Tibial artery (tissue), 4 donors: ENCODE measurements around the gene PRRT4.

Source experiments
- DNase-seq, 2 donors: peaks; one replicate each; pipeline ENCODE4 v3.0.0-alpha.2; 2019
- H3K27ac ChIP-seq, 2 donors: fragments of 200-600 bp; sonication (generic) in 1 of 2; 1 replicate in 1 of 2; 2 replicates in 1 of 2; pipeline ENCODE4 v1.5.1; 2018 to 2019; ENCODE audit warnings: mild to moderate bottlenecking in 1 of 2
- H3K27me3 ChIP-seq, 2 donors: fragments of 200-600 bp; sonication (generic) in 1 of 2; one replicate each; pipeline versions ENCODE4 v1.5.1 to v1.6.0; 2016 to 2019
- H3K36me3 ChIP-seq, 3 donors: fragments of 200-600 bp; sonication (generic) in 2 of 3; one replicate each; pipeline ENCODE4 v1.5.1; 2016 to 2019; ENCODE audit warnings: mild to moderate bottlenecking in 2 of 3
- H3K4me1 ChIP-seq, 4 donors: fragments of 200-600 bp; sonication (generic) in 2 of 4; 1 replicate in 3 of 4; 2 replicates in 1 of 4; pipeline ENCODE4 v1.5.1; 2016 to 2019
- H3K4me3 ChIP-seq, 2 donors: fragments of 200-600 bp; sonication (generic) in 1 of 2; 1 replicate in 1 of 2; 2 replicates in 1 of 2; pipeline ENCODE4 v1.5.1; 2018 to 2019; ENCODE audit warnings: mild to moderate bottlenecking in 2 of 2
- H3K9me3 ChIP-seq, 3 donors: fragments of 200-600 bp; sonication (generic) in 1 of 3; one replicate each; pipeline ENCODE4 v1.5.1; 2016 to 2019
- CTCF ChIP-seq, 2 experiments: fragments of 200-600 bp in 1 of 2; fragments of 450-650 bp in 1 of 2; IDR thresholded peaks; one replicate each; pipeline ENCODE4 v1.5.1; 2017 to 2019; ENCODE audit warnings: antibody characterized with exemption in 2 of 2, mild to moderate bottlenecking in 1 of 2, moderate library complexity in 1 of 2
- intact Hi-C: fragments of 100-400 bp; cut with DNase I; formaldehyde crosslinking; loops from one replicate; pipeline ENCODE4 v1.15.0; 2023; ENCODE audit warnings: low total_unique reads

Gene PRRT4

GRCh38 chr7:128407751-128408708 is 46.5 kb upstream of the PRRT4 start:
- intact Hi-C loops = no loop called here
- H3K4me3 ChIP-seq = peak overlapping the region in 1 of 2 donors; percentile 87
- peak overlapping the region; percentile 93 to 94 for H3K27ac ChIP-seq
- TF ChIP-seq CTCF (IDR thresholded peaks at IDR 0.05) = no peak
- H3K9me3 ChIP-seq = no peaks in the 10 kb centered on the region
- peaks cover 0 to 44% (median 41%) of the 10 kb centered on the region in 4 donors for H3K4me1 ChIP-seq
- H3K27me3 ChIP-seq = no peaks in the 10 kb centered on the region
- H3K36me3 ChIP-seq = peaks cover 0 to 2% (median 1%) of the 10 kb centered on the region in 3 donors
- no peak for DNase-seq

- peaks cover 0 to 44% (median 41%) of the 10 kb centered on the region in 4 donors for H3K4me1 ChIP-seq
- no peak for TF ChIP-seq CTCF (IDR thresholded peaks at IDR 0.05)
- H3K36me3 ChIP-seq = peaks cover 0 to 6% (median 6%) of the 10 kb centered on the region in 3 donors
- no peaks in the 10 kb centered on the region for H3K27me3 ChIP-seq
- peak overlapping the region; percentile 93 to 94 for H3K27ac ChIP-seq
- intact Hi-C loops = no loop called here
- H3K4me3 ChIP-seq = no peak overlapping the region
- no peak for DNase-seq
- H3K9me3 ChIP-seq = no peaks in the 10 kb centered on the region
These were observed 45.7 kb upstream of the PRRT4 start for GRCh38 chr7:128407233-128407589.

GRCh38 chr7:128406314-128407232 is 45.1 kb upstream of the PRRT4 start:
- no peak for TF ChIP-seq CTCF (IDR thresholded peaks at IDR 0.05)
- Histone ChIP-seq H3K9me3 (no peaks in the 10 kb centered on the region), H3K4me1 (peaks cover 0 to 44% (median 41%) of the 10 kb centered on the region in 4 donors), H3K27ac (peak overlapping the region; percentile 93 to 94), H3K27me3 (no peaks in the 10 kb centered on the region), H3K4me3 (peak overlapping the region; percentile 62 to 78), H3K36me3 (peaks cover 0 to 10% (median 8%) of the 10 kb centered on the region in 3 donors)
- no peak for DNase-seq
- intact Hi-C loops = no loop called here

- no peak for TF ChIP-seq CTCF (IDR thresholded peaks at IDR 0.05)
These were observed 44.2 kb upstream of the PRRT4 start for GRCh38 chr7:128405471-128406313.

More at GRCh38 chr7:128405471-128406313, 44.2 kb upstream of the PRRT4 start:
- intact Hi-C loops = no loop called here
- H3K27me3 ChIP-seq = no peaks in the 10 kb centered on the region
- no peak for DNase-seq
- peaks cover 0 to 40% (median 40%) of the 10 kb centered on the region in 4 donors for H3K4me1 ChIP-seq
- peak overlapping the region; percentile 62 to 78 for H3K4me3 ChIP-seq
- H3K36me3 ChIP-seq = peaks cover 0 to 19% (median 13%) of the 10 kb centered on the region in 3 donors
- H3K27ac ChIP-seq = peak overlapping the region; percentile 65 to 93
- H3K9me3 ChIP-seq = no peaks in the 10 kb centered on the region
